ENCODE data around the gene AAR2. TPM values are rescaled to one million over a fixed set of nuclear protein-coding genes. Genes with fewer than 3 reads are reported as not detected.

AAR2 gene
- total RNA-seq, 1 donor from 2014 or later: 23.0 TPM

GRCh38 chr20:36303831-36304230 lies 67.6 kb downstream of the AAR2 start:
- intact Hi-C loops (cut with DNase I): no loop called here
- no peak for ATAC-seq
- DNase-seq (ENCODE audit: low spot score): no peak

GRCh38 chr20:36304786-36305495 lies 68.7 kb downstream of the AAR2 start:
- intact Hi-C loops (cut with DNase I): no loop called here
- DNase-seq (ENCODE audit: low spot score) (no peak), ATAC-seq (no peak)

GRCh38 chr20:36305602-36306551 lies 69.6 kb downstream of the AAR2 start, which contains the start of gene DLGAP4:
DLGAP4 (plus strand) TSS chr20:36306339; CDS start chr20:36431718, 125,379 bp downstream.
- intact Hi-C loops (cut with DNase I): no loop called here
- ATAC-seq (no peak), DNase-seq (ENCODE audit: low spot score) (no peak)

Other genes starting within 250 kb of the AAR2 start
- gene EPB41L1, start 81.7 kb upstream of the AAR2 start, total RNA-seq: 53.2 TPM
- 113 TPM for gene DLGAP4, start 69.9 kb downstream of the AAR2 start, total RNA-seq

All from sciatic nerve (tissue), 2 donors.